Mucosa of stomach (tissue), 1 donor: ENCODE results near the gene MT1X.

Experiments
- H3K27me3 ChIP-seq: one replicate; pipeline ENCODE4 v1.7.0; 2013; ENCODE audit warnings: mild to moderate bottlenecking, low read length; ENCODE audit not compliant: control insufficient read depth, insufficient read depth
- H3K36me3 ChIP-seq: one replicate; pipeline ENCODE4 v1.7.0; 2013; ENCODE audit warnings: low read length; ENCODE audit not compliant: control insufficient read depth, insufficient read depth
- H3K4me1 ChIP-seq: one replicate; pipeline ENCODE4 v1.7.0; 2013; ENCODE audit warnings: mild to moderate bottlenecking, low read length; ENCODE audit not compliant: control insufficient read depth, insufficient read depth
- H3K4me3 ChIP-seq: one replicate; pipeline ENCODE4 v1.7.0; 2013; ENCODE audit warnings: low read length
- H3K9ac ChIP-seq: one replicate; pipeline ENCODE4 v1.7.0; 2013; ENCODE audit warnings: mild to moderate bottlenecking, low read length, moderate library complexity
- H3K9me3 ChIP-seq: one replicate; pipeline ENCODE4 v1.7.0; 2013; ENCODE audit warnings: mild to moderate bottlenecking, low read length, moderate library complexity; ENCODE audit not compliant: control insufficient read depth
- donor health status: Pancreatic carcinoma.

Gene MT1X

DNA sequence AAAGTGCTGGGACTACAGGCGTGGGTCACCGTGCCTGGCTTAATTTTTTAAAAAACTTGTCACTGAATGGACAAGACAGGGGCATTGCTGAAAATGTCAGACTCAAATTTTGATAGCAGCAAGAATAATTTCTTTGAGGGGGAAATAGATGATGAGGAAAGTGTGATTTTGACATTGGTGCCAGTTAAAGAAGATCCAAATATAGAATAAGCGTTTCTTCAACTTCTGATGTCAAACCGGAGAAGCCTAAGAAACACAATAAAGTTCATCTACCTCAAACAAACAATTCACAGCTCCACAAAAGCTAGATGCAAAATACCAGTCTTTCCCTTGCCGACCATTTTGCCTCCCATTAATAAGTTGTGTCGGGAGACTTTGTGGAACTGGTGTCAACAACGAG, 4.5 kb downstream of the MT1X start:
- Histone ChIP-seq H3K4me1 (peaks cover 38% of the 10 kb centered on the region), H3K36me3 (no peaks in the 10 kb centered on the region), H3K27me3 (no peaks in the 10 kb centered on the region), H3K9ac (no peak overlapping the region), H3K9me3 (no peaks in the 10 kb centered on the region), H3K4me3 (no peak overlapping the region)

DNA sequence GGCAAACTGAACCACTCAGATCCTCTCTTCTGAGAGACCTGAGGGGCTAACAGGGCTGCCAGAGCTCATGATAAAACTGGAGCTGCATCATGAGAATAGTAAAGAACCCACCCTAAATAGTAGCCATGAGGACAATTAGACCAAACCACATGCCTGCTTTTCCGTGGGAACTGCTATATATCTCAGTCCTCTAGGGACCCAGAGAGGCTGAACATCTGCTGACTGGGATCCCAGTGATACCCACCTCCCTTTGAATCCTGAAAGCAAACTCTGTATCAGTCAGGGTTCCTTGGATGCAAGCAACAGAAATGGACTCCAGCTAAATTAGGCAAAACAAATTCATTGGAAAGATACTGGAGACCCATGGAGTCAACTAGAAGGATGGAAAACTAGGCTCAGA, 6.5 kb downstream of the MT1X start:
- Histone ChIP-seq H3K9me3 (no peaks in the 10 kb centered on the region), H3K4me1 (peaks cover 21% of the 10 kb centered on the region), H3K9ac (no peak overlapping the region), H3K36me3 (no peaks in the 10 kb centered on the region), H3K27me3 (no peaks in the 10 kb centered on the region), H3K4me3 (no peak overlapping the region)

GRCh38 chr16:56689171-56689570, 6.9 kb downstream of the MT1X start:
- Histone ChIP-seq H3K27me3 (no peaks in the 10 kb centered on the region), H3K9ac (no peak overlapping the region), H3K4me1 (peaks cover 16% of the 10 kb centered on the region), H3K36me3 (no peaks in the 10 kb centered on the region), H3K4me3 (no peak overlapping the region), H3K9me3 (no peaks in the 10 kb centered on the region)

- Histone ChIP-seq H3K9ac (no peak overlapping the region), H3K27me3 (no peaks in the 10 kb centered on the region), H3K9me3 (no peaks in the 10 kb centered on the region), H3K4me1 (peaks cover 13% of the 10 kb centered on the region), H3K36me3 (no peaks in the 10 kb centered on the region), H3K4me3 (no peak overlapping the region)
These were observed 8.3 kb downstream of the MT1X start for GRCh38 chr16:56690420-56691122.

DNA sequence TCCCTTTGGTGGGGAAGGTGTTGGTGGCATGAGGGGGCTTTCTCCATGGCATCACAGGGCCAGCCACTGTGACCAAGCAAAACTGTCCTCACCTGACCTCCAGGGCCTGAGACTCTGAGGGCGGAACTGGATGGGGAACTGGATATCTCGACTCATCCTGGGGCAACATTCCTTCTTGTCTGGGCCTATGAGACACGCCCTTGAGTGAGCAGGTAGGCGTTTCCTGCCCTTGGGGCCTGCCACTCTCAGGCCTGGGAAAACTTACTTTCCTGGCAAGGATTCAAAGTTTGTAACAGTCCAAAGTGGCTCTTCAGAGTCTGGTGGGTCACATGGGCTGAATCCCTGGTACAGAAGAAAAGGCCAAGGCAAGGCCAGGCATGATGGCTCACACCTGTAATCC, 9.6 kb downstream of the MT1X start:
- H3K4me3 ChIP-seq: no peak overlapping the region

GRCh38 chr16:56695246-56695645, 13.0 kb downstream of the MT1X start:
- no peak overlapping the region for H3K4me3 ChIP-seq
- no peaks in the 10 kb centered on the region for H3K9me3 ChIP-seq
- no peaks in the 10 kb centered on the region for H3K27me3 ChIP-seq
- no peak overlapping the region for H3K9ac ChIP-seq
- H3K36me3 ChIP-seq: no peaks in the 10 kb centered on the region
- H3K4me1 ChIP-seq: no peaks in the 10 kb centered on the region

More for the DNA sequence above, 9.6 kb downstream of the MT1X start:
- H3K9ac ChIP-seq: no peak overlapping the region
- H3K27me3 ChIP-seq: no peaks in the 10 kb centered on the region
- no peaks in the 10 kb centered on the region for H3K36me3 ChIP-seq
- no peaks in the 10 kb centered on the region for H3K9me3 ChIP-seq
- H3K4me1 ChIP-seq: peaks cover 13% of the 10 kb centered on the region

GRCh38 chr16:56697456-56698155, 15.3 kb downstream of the MT1X start:
- no peaks in the 10 kb centered on the region for H3K27me3 ChIP-seq
- no peak overlapping the region for H3K9ac ChIP-seq
- no peaks in the 10 kb centered on the region for H3K9me3 ChIP-seq
- peaks cover 4% of the 10 kb centered on the region for H3K4me1 ChIP-seq
- H3K36me3 ChIP-seq: no peaks in the 10 kb centered on the region
- no peak overlapping the region for H3K4me3 ChIP-seq

- no peaks in the 10 kb centered on the region for H3K36me3 ChIP-seq
- H3K4me1 ChIP-seq: peaks cover 4% of the 10 kb centered on the region
- no peak overlapping the region for H3K4me3 ChIP-seq
- no peaks in the 10 kb centered on the region for H3K27me3 ChIP-seq
- H3K9ac ChIP-seq: no peak overlapping the region
- no peaks in the 10 kb centered on the region for H3K9me3 ChIP-seq
These were observed 17.9 kb downstream of the MT1X start for GRCh38 chr16:56700195-56700594.

- H3K9ac ChIP-seq: no peak overlapping the region
- no peaks in the 10 kb centered on the region for H3K27me3 ChIP-seq
- H3K36me3 ChIP-seq: no peaks in the 10 kb centered on the region
- no peak overlapping the region for H3K4me3 ChIP-seq
- peaks cover 4% of the 10 kb centered on the region for H3K4me1 ChIP-seq
- no peaks in the 10 kb centered on the region for H3K9me3 ChIP-seq
These were observed 18.4 kb downstream of the MT1X start for GRCh38 chr16:56700631-56701030.

GRCh38 chr16:56701534-56701933, 19.3 kb downstream of the MT1X start:
- no peak overlapping the region for H3K4me3 ChIP-seq
- H3K36me3 ChIP-seq: no peaks in the 10 kb centered on the region
- H3K27me3 ChIP-seq: no peaks in the 10 kb centered on the region
- no peaks in the 10 kb centered on the region for H3K9me3 ChIP-seq
- peaks cover 4% of the 10 kb centered on the region for H3K4me1 ChIP-seq
- no peak overlapping the region for H3K9ac ChIP-seq

- Histone ChIP-seq H3K4me3 (no peak overlapping the region), H3K9me3 (no peaks in the 10 kb centered on the region), H3K36me3 (no peaks in the 10 kb centered on the region), H3K27me3 (no peaks in the 10 kb centered on the region), H3K4me1 (peaks cover 4% of the 10 kb centered on the region), H3K9ac (no peak overlapping the region)
These were observed 20.6 kb downstream of the MT1X start for GRCh38 chr16:56702836-56703235.

DNA sequence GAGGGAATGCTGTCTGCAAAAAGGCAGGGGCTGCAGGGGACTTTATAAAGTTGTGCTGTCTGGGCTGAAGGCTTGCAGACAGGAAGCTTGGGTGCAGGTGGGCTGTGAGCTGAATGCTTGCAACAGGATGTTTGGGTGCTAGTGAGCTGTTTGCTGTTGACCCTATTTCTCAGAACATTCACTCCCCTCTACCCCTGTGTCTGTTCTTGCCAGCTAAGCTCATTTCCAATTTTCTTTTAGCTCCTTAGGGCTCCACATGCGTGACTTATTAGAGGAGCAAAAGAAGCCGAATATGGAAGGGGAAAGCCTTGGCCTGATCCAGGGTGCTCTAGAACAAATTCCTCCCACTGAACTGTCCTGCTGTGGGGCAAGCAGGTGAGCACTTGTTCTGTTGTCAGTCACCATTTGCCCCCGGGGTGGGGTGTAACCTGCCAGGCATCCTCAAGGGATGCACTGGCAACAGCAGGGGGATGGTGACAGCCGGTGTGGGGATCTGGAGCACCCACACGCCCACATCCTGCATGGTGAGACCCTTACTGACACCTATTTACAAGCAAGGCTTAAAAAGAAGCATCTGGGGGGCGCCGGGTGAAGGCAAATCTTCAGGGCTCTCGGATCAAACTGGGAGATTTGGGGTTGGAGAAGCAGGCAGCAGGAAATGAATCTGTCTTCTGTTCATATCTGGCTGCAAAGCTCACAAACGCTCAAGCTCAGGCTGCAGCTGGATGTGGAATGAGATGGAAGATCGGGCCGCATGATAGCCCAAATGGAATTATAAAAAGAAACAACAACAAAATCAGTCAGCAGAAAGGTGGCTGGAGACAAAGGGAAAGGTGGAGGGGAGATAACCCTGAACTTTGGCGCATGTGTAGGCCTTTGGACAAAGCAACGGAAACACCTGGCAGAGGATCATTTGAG, 26.5 kb downstream of the MT1X start:
- H3K27me3 ChIP-seq: no peaks in the 10 kb centered on the region
- H3K9ac ChIP-seq: no peak overlapping the region
- H3K36me3 ChIP-seq: no peaks in the 10 kb centered on the region
- H3K9me3 ChIP-seq: no peaks in the 10 kb centered on the region
- no peak overlapping the region for H3K4me3 ChIP-seq
- H3K4me1 ChIP-seq: no peaks in the 10 kb centered on the region
